HCT116 (cell line): ENCODE data around the gene TESK1.

Experiments
- CEBPB ChIP-seq: IDR thresholded peaks from 2 replicates; pipeline ENCODE4 v1.6.1; 2012; ENCODE audit warnings: low read depth
- CTCF ChIP-seq, 3 experiments: fragments of 200-600 bp in 1 of 3; sonication (generic) in 1 of 3; IDR thresholded peaks in 2 of 3; conservative IDR thresholded peaks in 1 of 3; 2 replicates each; pipeline ENCODE4 v1.5.1; 2012 to 2017; ENCODE audit warnings: low read depth in 2 of 3, low read length in 2 of 3, antibody characterized with exemption in 1 of 3, borderline replicate concordance in 1 of 3, control low read depth in 1 of 3, mild to moderate bottlenecking in 1 of 3, mixed read lengths in 1 of 3, mixed run types in 1 of 3, moderate library complexity in 1 of 3; ENCODE audit not compliant: insufficient read depth in 1 of 3
- EZH2 ChIP-seq: fragments of 200-600 bp; sonication (generic); IDR thresholded peaks from 2 replicates; pipeline ENCODE4 v1.6.1; 2017; ENCODE audit warnings: antibody characterized with exemption, mixed run types
- EZH2phosphoT487 ChIP-seq: fragments of 200-600 bp; IDR thresholded peaks from 2 replicates; pipeline ENCODE4 v1.6.1; 2018; ENCODE audit warnings: antibody characterized with exemption, borderline replicate concordance
- FOSL1 ChIP-seq: IDR thresholded peaks from 2 replicates; pipeline ENCODE4 v1.6.1; 2012; ENCODE audit warnings: low read depth
- MAX ChIP-seq: IDR thresholded peaks from 2 replicates; pipeline ENCODE4 v1.6.1; 2012
- POLR2A ChIP-seq: IDR thresholded peaks from 2 replicates; pipeline ENCODE4 v1.7.0; 2011; ENCODE audit warnings: borderline replicate concordance; ENCODE audit not compliant: insufficient read depth, insufficient read length; ENCODE audit errors: extremely low read depth
- POLR2AphosphoS5 ChIP-seq: IDR thresholded peaks from 2 replicates; pipeline ENCODE4 v1.6.1; 2011; ENCODE audit warnings: mild to moderate bottlenecking, low read depth, low read length, moderate library complexity
- SRF ChIP-seq: IDR thresholded peaks from 2 replicates; pipeline ENCODE4 v1.6.1; 2012; ENCODE audit warnings: low read depth
- ZBTB33 ChIP-seq: IDR thresholded peaks from 2 replicates; pipeline ENCODE4 v1.6.1; 2011; ENCODE audit warnings: mild to moderate bottlenecking, low read length, moderate library complexity; ENCODE audit not compliant: insufficient replicate concordance; ENCODE audit errors: extremely low read depth
- ZFX ChIP-seq: fragments of 450-650 bp; IDR thresholded peaks from 2 replicates; pipeline ENCODE4 v1.6.1; 2017
- ZNF274 ChIP-seq: fragments of 200-500 bp; sonication (Bioruptor generic); IDR thresholded peaks from 2 replicates; pipeline ENCODE4 v1.6.1; 2014; ENCODE audit warnings: mild to moderate bottlenecking, low read depth, low read length, inconsistent platforms

GRCh38 chr9:35575478-35575877 is 29.6 kb upstream of the TESK1 start:
- no peak for TF ChIP-seq ZBTB33
- no peak for TF ChIP-seq EZH2phosphoT487
- TF ChIP-seq CTCF (IDR thresholded peaks at IDR 0.05 in 2 of 3, conservative IDR thresholded peaks at IDR 0.05 in 1 of 3; ENCODE audit: borderline replicate concordance in 1 of 3, insufficient read depth in 1 of 3, low read depth in 2 of 3, low read length in 2 of 3): no peak
- TF ChIP-seq SRF: no peak
- TF ChIP-seq MAX: no peak
- no peak for TF ChIP-seq POLR2AphosphoS5
- TF ChIP-seq FOSL1: no peak
- no peak for TF ChIP-seq POLR2A
- no peak for TF ChIP-seq EZH2
- TF ChIP-seq ZNF274: no peak
- no peak for TF ChIP-seq ZFX
- no peak for TF ChIP-seq CEBPB
